HepG2 (cell line): Measurements from ENCODE around the gene SLC25A46. TPM values are rescaled to one million over a fixed set of nuclear protein-coding genes. Genes with fewer than 3 reads are reported as not detected.
A peak's percentile ranks its signal among the peaks of the same experiment; 100 is the strongest.

ENCODE experiments used
- CENPX ChIP-seq: sonication (generic); formaldehyde crosslinking; IDR thresholded peaks from 2 replicates; pipeline ENCODE4 v1.9.0; 2021; ENCODE audit warnings: mild to moderate bottlenecking, missing genetic modification reagents, moderate library complexity
- EP300 ChIP-seq, 3 experiments: sonication (generic) in 1 of 3; formaldehyde crosslinking in 1 of 3; IDR thresholded peaks; 2 replicates each; pipeline versions ENCODE4 v1.5.1 to v1.6.1; 2011 to 2020; ENCODE audit warnings: low read depth in 2 of 3, low read length in 2 of 3, borderline replicate concordance in 1 of 3, improper control_type of control experiment in 1 of 3, mild to moderate bottlenecking in 1 of 3, missing genetic modification reagents in 1 of 3, moderate library complexity in 1 of 3
- HNF1A ChIP-seq, 2 experiments: sonication (generic) in 1 of 2; formaldehyde crosslinking in 1 of 2; IDR thresholded peaks; 2 replicates each; pipeline versions ENCODE4 v1.4.0 to v1.6.1; 2016 to 2020; ENCODE audit warnings: borderline replicate concordance in 1 of 2, low read depth in 1 of 2, mild to moderate bottlenecking in 1 of 2, missing genetic modification reagents in 1 of 2
- LCORL ChIP-seq, 2 experiments: fragments of 450-650 bp in 1 of 2; sonication (generic) in 1 of 2; formaldehyde crosslinking in 1 of 2; IDR thresholded peaks; 2 replicates each; pipeline versions ENCODE4 v1.5.0 to v1.6.1; 2017 to 2020; ENCODE audit warnings: antibody characterized with exemption in 1 of 2, missing genetic modification reagents in 1 of 2
- MTF2 ChIP-seq: sonication (generic); formaldehyde crosslinking; IDR thresholded peaks from 2 replicates; pipeline ENCODE4 v1.5.0; 2020; ENCODE audit warnings: missing genetic modification reagents, borderline replicate concordance
- NFE2L2 ChIP-seq: fragments of 150-350 bp; IDR thresholded peaks from 2 replicates; pipeline ENCODE4 v1.6.1; 2014; ENCODE audit warnings: low read length
- NFRKB ChIP-seq: fragments of 450-650 bp; IDR thresholded peaks from 2 replicates; pipeline ENCODE4 v1.6.1; 2017
- NFYC ChIP-seq: IDR thresholded peaks from 2 replicates; pipeline ENCODE4 v1.6.1; 2016; ENCODE audit warnings: missing genetic modification reagents, missing compliant biosample characterization
- POLR2AphosphoS2 ChIP-seq: IDR thresholded peaks from 2 replicates; pipeline ENCODE4 v1.6.1; 2011; ENCODE audit warnings: low read depth, low read length, improper control_type of control experiment
- SMYD3 ChIP-seq: sonication (generic); formaldehyde crosslinking; IDR thresholded peaks from 2 replicates; pipeline ENCODE4 v1.8.1; 2023; ENCODE audit warnings: mild to moderate bottlenecking, missing genetic modification reagents
- SOX13 ChIP-seq, 3 experiments: fragments of 450-650 bp in 1 of 3; sonication (generic) in 1 of 3; formaldehyde crosslinking in 1 of 3; IDR thresholded peaks in 2 of 3; conservative IDR thresholded peaks in 1 of 3; 2 replicates each; pipeline versions ENCODE4 v1.5.0 to v1.6.1; 2016 to 2020; ENCODE audit warnings: antibody characterized with exemption in 1 of 3, mild to moderate bottlenecking in 1 of 3, missing compliant biosample characterization in 1 of 3, missing genetic modification reagents in 1 of 3, moderate library complexity in 1 of 3
- TOE1 ChIP-seq: sonication (generic); formaldehyde crosslinking; IDR thresholded peaks from 2 replicates; pipeline ENCODE4 v1.4.0; 2020; ENCODE audit warnings: mild to moderate bottlenecking, missing genetic modification reagents
- WIZ ChIP-seq: sonication (generic); formaldehyde crosslinking; IDR thresholded peaks from 2 replicates; pipeline ENCODE4 v1.5.1; 2020; ENCODE audit warnings: mild to moderate bottlenecking, missing genetic modification reagents
- ZFP62 ChIP-seq: sonication (generic); formaldehyde crosslinking; IDR thresholded peaks from 2 replicates; pipeline ENCODE4 v1.4.0; 2020; ENCODE audit warnings: missing genetic modification reagents
- ZNF276 ChIP-seq: sonication (generic); formaldehyde crosslinking; IDR thresholded peaks from 2 replicates; pipeline ENCODE4 v1.4.0; 2020; ENCODE audit warnings: mild to moderate bottlenecking, low read depth, missing genetic modification reagents
- ZNF350 ChIP-seq: sonication (generic); formaldehyde crosslinking; IDR thresholded peaks from 2 replicates; pipeline ENCODE4 v1.4.0; 2020; ENCODE audit warnings: mild to moderate bottlenecking, low read depth, missing genetic modification reagents, borderline replicate concordance
- ZNF629 ChIP-seq: sonication (generic); formaldehyde crosslinking; conservative IDR thresholded peaks from 2 replicates; pipeline ENCODE4 v1.5.0; 2020; ENCODE audit warnings: missing genetic modification reagents
- ZNF740 ChIP-seq: sonication (generic); formaldehyde crosslinking; IDR thresholded peaks from 2 replicates; pipeline ENCODE4 v1.4.0; 2020; ENCODE audit warnings: missing genetic modification reagents
- ZSCAN5A ChIP-seq: sonication (generic); formaldehyde crosslinking; IDR thresholded peaks from 2 replicates; pipeline ENCODE4 v1.8.0; 2022; ENCODE audit warnings: mild to moderate bottlenecking, missing genetic modification reagents, borderline replicate concordance
- polyA plus RNA-seq, 8 experiments: library from polyadenylated mRNA; depleted of rRNA in 3 of 8; stranded (reverse) in 7 of 8; unstranded in 1 of 8; fragments of >200 nt; fragmentation: Illumina TruSeq in 4 of 8; extraction: Trizol in 4 of 8; gene quantifications; 2 replicates each; pipeline versions ENCODE4 v1.2.1 to v1.2.3, GENCODE V29; 2011 to 2016; ENCODE audit warnings: low read depth in 4 of 8, missing spikeins in 1 of 8, mixed read lengths in 1 of 8; ENCODE audit not compliant: insufficient read depth in 1 of 8
- total RNA-seq, 5 experiments: library from RNA; depleted of rRNA; stranded (reverse); fragments of >200 nt; fragmentation: Illumina TruSeq; extraction: Trizol; gene quantifications; 2 replicates each; pipeline ENCODE4 v1.2.3, GENCODE V29; 2016; ENCODE audit warnings: low read depth in 1 of 5

SLC25A46 gene
- total and polyA plus RNA-seq, 2 of the 13 experiments (the other 11 are each of a cell fraction or from before 2014, with no cell fraction given) = 14.2 to 34.6 TPM

GRCh38 chr5:110738812-110739651, at the start of gene SLC25A46 (continued):
- TF ChIP-seq ZNF276 (CRISPR knock-in tag) (peak; percentile 67; the same call in 1 of the 2 replicates), MTF2 (CRISPR knock-in tag) (peak; percentile 79), EP300 (IDR thresholded peaks at IDR 0.05; ENCODE audit: low read depth in 2 of 2, low read length in 2 of 2) (0 out of 4 replicates have a peak, but pooled peaks of 1 of the 2 experiments have one; percentile 15), EP300 (CRISPR knock-in tag; IDR thresholded peaks at IDR 0.05; ENCODE audit: borderline replicate concordance) (no peak), NFRKB (no peak), TOE1 (CRISPR knock-in tag) (no peak), LCORL (IDR thresholded peaks at IDR 0.05) (no peak; the same call in 1 of the 2 replicates), LCORL (CRISPR knock-in tag; IDR thresholded peaks at IDR 0.05) (peak; percentile 65), ZNF350 (peak; percentile 67; the same call in 1 of the 2 replicates), ZFP62 (no peak), ZNF629 (CRISPR knock-in tag) (no peak), NFE2L2 (no peak), ZSCAN5A (CRISPR knock-in tag) (no peak), SOX13 (IDR thresholded peaks at IDR 0.05) (no peak), SOX13 (CRISPR knock-in tag; conservative IDR thresholded peaks at IDR 0.05 in 1 of 2, IDR thresholded peaks at IDR 0.05 in 1 of 2) (no peak), CENPX (CRISPR knock-in tag) (no peak), SMYD3 (CRISPR knock-in tag) (no peak), ZNF740 (no peak), POLR2AphosphoS2 (no peak), HNF1A (IDR thresholded peaks at IDR 0.05; ENCODE audit: low read depth) (no peak; the same call in 1 of the 2 replicates), HNF1A (CRISPR knock-in tag; IDR thresholded peaks at IDR 0.05; ENCODE audit: borderline replicate concordance) (peak; percentile 55; the same call in 1 of the 2 replicates), WIZ (0 out of 2 replicates have a peak, but pooled peaks have one; percentile 34), NFYC (CRISPR knock-in tag) (peak; percentile 36)
